Stimulated activated CD4-positive, alpha-beta T cell treated with anti-CD3 and anti-CD28 coated beads, Interleukin-15, amount 100 ng/mL, for 24 hours (primary cell): Measurements from ENCODE around the gene UBE2Q2.
"Not testable (repeated sequence)": the region's sequence is repeated elsewhere in the genome, so short reads cannot be mapped to it uniquely, and the experiment has no call there.

Experiments used
- DNase-seq: peaks from one replicate; pipeline ENCODE4 v3.0.0-alpha.2; 2020

UBE2Q2 gene

DNA sequence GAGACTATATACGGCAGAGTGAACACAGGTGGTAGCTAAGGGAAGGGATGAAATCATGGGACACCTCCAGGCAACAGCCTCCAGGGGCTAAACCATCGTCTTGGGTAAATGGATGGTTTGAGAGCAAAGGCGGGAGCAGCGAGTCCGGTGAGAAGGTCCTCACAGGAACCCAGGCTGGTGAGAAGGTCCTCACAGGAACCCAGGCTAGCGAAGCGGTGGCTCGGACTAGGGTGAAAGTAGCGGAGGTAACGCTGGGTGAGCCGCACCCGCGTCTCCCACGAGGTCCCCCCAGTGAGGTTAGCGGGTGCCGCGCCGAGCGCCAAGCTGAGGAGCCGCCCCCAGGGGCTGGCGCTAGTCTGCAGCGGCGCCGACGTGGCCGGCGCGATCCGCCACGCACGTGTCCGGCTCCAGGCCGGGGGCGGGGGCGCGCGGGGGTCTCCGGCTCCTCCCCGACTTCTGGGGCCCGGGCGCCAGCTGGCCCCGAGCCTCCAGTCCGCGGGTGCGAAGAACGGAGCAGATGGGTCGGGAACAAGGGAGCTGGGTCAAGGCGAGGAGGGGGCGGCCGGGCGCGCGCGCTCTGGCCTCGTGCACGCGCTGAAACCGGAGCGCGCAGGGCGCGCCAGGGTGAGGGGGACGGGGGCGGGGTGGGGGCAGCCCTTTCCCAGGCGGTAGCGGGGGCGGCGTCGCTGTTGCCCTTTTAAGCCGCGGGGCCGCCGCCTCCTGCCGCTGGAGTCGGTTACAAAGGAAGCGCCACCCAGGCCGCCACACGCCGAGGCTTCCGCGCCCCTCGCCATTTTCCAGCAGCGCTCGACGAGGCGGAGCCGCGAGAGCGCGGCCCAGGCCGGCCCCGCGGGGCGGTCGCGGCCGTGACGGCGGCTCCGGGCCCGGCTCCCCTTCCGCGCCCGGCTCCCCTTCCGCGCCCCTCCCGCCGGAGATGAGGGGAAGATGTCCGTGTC is at the start of gene UBE2Q2:
Gene UBE2Q2 (plus strand): TSS at position 726 of the 956 bp plus-strand sequence. CDS start 220 bp downstream, at position 946.
- DNase-seq = peak; percentile 83

DNA sequence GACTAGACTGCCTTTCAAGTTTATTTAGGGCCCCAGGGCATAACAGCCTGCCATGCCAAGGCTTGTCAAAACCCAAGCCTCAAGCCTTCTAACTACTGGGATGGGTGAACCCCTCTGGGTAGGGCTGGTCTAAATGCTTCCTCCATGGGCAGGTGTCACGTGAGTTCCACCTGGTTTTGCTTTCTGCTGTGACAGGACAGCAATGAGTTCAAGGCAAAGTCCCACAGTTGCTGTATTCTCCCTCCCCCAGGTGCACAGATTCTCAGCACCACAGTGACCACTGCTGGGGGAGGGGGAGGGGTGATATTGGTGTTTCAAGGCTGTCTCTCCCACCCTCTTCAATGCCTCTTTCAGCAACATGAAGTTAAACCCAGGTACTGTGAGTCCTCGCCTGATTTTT is 46.9 kb upstream of the UBE2Q2 start:
- DNase-seq = no peak

DNA sequence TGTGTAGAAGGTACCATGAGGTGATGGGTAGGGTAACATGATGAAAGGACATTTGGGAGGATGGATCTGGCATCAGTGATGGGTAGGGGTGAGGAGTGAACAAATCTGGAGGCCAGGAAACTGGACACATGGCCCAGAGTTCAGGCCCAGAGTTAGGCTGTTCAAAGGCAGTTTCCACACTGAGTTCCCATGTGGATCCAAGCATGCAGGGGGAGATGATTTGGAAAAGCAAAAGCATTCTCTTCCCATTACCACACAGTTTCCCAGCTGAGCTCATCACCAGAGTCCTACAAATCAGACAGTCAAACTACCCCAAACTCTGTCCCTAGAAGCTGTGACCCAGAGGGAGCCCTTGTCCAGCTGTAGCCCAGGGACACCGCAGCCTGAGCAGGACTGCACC is 46.1 kb upstream of the UBE2Q2 start:
- not testable (repeated sequence) for DNase-seq

DNA sequence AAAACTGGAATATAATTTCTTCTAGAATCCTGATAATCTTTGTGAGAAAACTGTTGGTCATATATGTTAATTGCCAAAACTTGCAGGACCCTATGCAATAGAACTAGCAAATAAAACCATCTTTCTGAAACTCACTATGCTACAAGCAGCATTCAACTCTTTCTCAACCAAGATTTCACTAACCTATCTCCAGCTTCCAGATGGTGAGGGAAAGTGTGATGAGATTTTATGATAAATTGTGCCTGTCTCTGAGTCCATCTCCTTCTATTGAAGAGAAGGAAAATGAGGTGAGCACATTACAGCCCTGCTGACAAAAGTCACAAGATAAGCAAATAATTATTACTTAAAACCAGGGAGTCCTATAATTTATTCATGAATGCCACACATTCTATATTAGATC is 44.1 kb upstream of the UBE2Q2 start:
- no peak for DNase-seq

DNA sequence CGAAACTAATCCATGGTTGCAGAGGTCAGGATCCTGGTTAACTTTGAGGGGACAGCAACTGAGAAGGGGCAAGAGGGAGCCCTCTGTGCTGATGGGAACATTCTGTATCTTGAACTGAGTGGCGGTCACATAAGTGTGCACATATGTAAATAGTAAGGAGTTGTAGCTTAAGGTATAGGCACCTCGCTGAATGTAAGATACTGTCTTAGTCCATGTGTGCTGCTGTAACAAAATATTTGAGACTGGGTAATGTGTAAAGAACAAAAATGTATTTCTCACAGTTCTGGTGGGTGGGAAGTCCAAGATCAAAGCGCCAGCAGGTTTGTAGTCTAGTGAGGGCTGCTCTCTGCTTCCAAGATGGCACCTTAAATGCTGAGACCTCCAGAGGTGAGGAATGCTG is 42.8 kb upstream of the UBE2Q2 start:
- not testable (repeated sequence) for DNase-seq

DNA sequence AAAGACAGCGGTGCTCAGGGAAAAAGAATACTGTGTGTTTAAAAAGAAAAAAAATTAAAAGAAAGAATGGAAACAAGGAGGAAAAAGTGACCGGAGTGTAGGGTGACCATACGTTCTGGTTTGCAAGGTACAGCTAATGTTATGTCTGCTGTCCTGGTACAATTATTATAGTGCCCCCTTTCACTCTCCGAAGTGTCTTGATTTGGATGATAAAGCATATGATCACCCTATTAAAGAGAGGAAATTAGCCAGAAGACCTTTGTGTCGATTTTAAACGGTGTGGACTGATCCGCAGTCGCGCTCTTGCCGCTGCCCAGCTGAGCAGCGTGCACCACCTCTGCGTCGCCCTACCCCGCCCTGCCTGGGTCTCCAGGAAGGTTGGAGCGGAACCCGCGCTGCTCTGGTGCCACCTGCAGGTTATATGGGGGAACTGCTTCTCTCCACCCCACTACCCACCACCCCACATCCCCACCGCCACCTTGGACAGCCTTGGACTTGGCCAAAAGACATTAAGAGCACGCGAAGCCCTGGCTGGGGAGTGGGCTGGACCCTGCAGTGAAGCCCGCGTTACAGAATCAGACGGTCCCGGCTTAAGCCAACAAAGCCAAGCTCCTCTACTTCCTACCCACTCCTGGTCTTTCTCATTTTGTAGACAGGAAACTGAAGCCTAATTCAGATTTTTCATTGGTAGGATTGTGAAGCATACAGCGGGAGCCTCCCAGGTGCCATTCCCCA is 41.2 kb upstream of the UBE2Q2 start:
- peak; percentile 86 for DNase-seq

DNA sequence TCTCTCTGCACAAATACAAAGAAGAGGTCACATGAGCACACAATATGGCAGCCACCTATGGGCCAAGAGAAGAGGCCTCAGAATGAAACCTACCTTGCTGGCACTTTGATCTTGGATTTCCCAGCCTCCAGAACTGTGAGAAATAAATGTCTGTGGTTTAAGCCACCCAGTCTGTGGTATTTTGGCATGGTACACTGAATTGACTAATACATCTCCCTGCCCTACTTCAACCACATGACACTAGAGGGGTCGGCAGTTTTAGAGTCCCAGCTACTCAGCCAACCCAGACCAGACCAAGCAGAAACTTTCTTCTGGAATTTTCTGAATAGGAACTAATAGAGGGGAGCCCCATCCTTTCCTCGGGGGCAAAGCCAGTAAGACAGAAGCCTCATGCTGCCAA is 35.8 kb upstream of the UBE2Q2 start:
- DNase-seq = not testable (repeated sequence)

DNA sequence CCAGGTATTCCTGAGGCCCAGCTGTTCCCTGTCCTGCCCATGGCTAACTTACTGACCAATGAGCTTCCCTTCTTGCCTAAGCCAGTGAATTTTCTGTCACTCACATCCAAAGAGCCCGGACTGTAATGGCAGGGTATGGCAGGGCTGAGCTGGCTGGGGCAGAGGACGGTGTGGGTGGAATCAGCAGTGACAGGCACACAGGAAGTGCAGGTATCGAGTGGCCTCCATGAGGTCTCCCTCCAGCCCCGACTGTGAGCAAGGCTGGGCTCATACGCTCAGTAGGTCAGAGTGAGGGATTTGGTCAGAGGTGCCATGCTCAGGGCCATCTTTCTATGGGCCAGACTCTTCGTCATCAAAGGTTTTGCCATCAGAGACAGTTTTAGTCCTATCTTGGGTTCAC is 35.2 kb upstream of the UBE2Q2 start:
- DNase-seq = not testable (repeated sequence)

DNA sequence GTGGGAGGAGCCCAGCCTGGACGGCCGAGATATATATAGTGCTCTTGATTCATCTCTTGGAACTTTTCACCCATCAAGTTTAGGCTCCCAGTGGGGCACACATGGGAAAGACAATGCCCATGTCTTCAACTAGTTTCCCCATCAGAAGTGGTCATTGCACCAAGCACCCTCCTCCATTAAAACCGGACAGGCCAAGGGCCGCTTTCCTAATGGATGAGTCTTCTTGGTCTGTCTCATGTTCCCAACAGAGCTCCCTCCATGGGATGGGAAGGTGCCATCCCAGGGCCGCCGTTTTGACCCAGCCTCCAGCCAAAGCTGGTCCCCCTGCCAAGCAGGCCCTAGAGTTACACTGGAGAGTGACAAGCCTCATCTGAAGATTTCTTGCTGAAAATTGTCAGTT is 34.7 kb upstream of the UBE2Q2 start:
- DNase-seq = no peak

DNA sequence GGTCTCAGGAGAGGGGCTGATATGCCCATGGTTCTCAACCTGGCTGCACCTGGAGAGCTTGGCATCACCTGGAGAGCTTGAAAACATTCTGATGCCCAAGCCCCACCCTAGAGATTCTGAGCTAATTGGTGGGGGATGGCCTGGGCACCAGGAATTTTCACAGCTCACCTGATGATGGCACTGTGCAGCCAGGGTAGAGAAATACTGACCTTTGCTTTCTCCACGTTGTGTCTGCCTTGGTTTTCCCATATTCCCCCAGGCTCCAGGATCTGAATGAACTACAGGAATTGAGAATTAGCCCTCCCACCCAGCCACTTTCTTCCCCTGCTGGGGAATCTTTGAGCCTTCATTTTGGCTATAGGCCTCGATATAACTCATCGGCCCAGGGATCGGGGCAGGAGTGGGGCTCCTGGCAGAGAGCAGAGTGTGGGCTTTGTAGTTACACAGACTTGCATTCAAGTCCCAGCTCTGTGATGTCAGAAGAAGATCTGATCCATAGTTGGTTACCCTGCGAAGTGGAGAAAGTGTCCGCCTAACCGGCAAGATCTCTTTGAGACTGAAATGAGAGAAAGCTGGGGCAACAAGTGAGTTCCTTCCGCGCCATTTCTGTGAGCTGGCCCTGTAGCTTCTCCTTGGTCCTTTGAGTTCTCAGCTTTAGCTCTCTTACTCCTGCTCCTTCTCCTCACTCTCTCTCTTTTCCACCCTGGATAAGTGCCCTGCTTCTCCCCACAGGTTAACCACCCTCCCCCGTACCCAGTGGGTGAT is 33.1 kb upstream of the UBE2Q2 start:
- peak; percentile 13 for DNase-seq

DNA sequence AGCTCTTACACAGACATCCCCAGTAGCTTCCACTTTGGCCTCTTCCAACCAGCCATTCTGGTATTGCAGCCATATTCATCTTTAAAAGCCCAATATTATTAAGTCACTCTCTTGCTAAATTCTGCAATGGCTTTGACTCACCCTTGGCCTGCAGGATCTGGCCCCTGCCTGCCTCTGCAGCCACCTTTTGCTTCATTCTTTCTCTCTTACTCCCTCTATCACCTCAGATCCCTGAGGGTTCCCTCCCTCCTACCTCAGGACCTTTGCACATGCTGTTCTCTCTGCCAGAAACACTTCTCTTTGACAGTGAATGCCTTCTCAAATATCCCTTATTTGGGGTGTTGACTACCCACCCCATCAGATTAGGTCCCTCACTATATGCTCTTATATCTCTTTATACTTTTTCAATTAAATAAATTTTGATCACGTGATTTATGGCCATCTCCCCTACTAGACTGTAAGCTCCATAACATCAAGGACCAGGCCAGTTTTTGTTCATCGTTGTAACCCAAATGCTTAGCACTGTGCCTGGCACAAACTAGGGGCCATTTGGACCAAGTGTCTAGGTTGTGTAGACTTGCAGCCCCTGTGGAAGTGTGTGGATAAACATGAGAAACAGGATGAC is 32.3 kb upstream of the UBE2Q2 start:
- no peak for DNase-seq

DNA sequence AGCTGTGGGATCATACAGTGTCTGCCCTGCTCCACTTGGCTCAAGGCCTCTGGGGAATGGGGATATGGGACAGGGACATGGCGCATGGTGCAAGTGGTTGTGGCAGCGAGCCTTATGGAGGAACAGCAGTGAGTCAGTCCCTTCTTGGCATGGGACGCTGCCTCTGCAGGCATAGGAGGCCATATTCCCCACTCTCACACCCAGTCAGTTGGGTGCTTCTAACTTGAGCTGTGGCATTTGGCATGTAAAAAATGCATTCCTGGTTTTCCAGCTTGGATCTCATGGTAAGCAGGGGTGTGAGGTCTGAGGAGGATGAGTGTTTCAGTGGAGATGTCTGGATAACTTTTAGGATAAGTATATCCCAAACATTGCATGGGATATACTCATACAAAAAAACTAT is 31.6 kb upstream of the UBE2Q2 start:
- no peak for DNase-seq

DNA sequence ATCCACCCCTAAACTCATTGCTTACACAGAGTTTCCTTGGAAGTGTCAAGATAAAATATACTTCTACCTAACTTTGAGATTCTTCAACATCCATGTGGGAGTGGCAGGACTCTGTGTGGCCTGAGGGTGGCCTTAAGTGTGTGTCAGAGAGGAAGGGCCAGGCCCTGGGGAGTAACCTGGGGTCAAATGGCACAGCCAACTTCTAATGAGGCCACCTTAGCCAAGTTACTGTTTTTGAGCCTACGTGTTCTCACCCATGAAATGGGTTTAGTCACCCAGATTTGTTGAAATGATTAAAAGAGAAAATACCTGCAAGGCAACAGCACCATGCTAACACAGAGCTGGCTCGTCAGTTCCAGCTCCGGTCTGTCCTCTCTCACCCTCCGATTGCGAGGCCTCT is 28.5 kb upstream of the UBE2Q2 start:
- no peak for DNase-seq

DNA sequence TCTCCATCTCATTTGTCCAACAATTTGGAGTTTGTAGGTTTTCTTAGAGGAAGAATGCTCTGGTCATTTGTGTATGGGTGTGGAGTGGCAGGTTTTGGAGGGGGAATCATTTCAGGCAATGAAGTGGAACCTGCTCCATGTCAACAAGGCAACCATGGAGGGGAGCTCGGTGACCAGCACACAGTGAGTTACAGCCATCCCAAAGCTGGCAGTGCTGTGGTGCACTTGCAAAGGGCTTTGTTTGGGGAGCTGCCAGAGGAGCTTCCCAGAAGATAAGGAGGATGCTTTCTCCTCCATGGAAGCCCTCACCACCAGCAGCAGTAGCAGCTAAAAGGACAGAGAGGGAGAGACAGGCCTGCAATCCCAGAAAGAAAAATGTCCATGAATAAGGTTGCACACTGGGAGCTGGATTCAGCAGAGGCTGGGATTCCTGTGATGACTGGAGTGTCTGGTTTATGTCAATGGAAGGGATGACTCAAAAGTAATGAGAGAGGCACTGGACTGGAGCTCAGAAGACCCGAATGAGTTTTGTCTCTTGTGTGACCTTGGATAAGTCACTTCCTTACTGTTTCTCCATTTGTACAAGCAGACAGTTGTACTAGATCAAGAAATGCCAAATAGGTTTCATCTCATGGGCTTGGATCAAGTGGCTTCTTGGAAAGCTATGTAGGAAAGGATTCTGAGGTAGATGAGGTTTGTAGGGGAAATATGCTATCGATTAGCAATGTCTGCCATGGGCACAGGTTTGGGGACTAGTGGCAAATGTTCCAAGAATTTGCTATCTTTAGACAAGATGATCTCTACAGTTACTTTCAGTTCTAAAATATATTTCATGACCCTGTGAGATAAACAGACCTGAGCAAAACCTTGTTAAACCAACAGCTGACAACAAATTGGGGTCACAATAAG is 27.2 kb upstream of the UBE2Q2 start:
- DNase-seq = no peak

DNA sequence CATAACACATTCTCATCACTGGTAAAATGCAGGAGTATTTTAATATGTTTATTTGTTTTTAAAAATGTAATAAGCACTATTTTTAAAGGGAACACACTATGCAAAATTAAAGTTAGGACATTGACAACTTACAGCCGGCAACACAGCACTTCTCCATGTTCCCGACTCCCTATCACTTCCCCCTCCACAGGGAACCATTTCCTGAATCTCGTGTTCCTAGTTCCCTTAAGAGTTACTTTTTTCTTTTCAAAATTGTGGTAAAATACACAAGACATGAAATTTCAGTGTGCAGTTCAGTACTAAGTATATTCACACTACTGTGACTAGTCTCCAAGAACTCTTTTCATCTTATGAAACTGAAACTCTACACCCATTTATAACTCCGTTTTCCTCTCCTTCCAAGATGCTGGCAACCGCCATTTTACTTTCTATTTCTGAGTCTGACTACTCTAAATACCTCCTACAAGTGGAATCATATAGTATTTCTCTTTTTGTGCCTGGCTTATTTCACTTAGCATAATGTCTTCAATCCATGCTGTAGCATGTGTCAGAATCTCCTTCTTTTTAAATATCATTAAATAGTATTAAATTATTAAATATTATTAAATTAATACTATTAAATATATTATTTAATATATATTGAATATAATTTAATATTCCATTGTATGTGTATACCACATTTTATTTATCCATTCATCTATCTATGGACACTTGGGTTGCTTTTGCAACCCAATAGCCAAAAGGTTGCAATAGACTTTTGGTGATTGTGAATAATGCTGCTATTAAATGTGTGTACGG is 25.9 kb upstream of the UBE2Q2 start:
- DNase-seq = no peak

DNA sequence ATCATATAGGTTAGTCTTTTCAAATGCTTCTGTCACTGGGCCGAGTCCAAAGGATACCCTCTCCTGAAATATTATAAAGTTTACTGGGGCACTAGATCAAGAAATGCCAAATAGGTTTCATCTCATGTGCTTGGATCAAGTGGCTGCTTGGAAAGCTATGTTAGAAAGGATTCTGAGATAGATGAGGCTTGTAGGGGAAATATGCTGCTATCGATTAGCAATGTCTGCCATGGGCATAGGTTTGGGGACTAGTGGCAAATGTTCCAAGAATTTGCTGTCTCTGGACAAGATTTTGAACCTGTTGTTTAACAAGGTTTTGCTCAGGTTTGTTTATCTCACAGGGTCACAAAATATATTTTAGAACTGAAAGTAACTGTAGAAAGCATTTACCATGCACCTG is 23.0 kb upstream of the UBE2Q2 start:
- no peak for DNase-seq

DNA sequence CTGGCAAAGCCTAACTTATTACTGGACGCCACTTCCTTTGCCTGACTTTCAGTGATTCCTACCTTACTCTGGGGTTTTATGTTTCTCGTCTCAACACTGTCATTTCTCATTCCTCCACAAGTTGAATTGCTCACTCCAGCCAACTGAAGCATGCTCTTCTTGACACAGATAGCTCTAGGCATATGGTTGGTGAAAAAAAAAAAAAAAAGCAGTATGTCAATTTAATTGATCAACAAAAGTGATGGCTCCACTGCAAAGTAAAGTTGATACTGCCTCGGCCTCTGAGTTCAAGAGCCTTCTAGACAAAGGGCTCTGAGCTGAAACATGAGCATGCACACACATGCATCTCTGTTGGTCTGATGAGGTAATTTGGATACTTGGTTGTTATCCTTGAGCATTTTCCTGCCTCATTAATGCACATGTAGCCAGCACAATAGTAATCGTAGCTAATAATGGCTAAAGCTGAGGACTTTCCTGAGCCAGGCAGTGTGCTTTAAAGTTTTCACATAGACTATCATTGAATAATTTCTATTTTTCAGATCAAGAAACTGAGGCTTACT is 21.4 kb upstream of the UBE2Q2 start:
- no peak for DNase-seq

DNA sequence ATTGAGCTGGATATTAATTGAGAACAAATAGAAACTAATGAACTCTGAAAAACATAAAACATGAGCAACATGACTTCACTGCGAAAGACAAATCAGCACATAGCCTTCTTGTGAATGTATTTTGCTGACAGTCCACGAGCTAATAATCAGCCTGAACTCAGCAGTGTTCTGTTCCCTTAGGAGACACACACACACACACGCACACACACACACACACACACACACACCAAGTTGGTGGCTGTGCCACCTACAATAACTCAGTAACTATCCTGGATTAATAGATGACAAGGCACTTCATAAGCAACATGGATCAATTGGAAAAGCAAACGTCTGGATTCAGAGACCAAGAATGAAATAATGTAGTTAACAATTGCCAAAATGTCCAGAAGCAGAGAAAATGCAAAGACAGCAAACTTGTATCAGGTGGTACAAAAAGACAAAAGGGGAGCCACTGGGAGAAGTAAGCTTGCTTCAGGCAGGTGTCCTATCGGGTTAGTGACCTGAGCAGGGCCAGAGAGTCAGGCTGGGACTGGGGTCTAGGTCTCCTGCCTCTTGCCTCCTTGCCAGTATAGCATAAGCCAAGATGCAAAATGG is 20.5 kb upstream of the UBE2Q2 start:
- DNase-seq = no peak

DNA sequence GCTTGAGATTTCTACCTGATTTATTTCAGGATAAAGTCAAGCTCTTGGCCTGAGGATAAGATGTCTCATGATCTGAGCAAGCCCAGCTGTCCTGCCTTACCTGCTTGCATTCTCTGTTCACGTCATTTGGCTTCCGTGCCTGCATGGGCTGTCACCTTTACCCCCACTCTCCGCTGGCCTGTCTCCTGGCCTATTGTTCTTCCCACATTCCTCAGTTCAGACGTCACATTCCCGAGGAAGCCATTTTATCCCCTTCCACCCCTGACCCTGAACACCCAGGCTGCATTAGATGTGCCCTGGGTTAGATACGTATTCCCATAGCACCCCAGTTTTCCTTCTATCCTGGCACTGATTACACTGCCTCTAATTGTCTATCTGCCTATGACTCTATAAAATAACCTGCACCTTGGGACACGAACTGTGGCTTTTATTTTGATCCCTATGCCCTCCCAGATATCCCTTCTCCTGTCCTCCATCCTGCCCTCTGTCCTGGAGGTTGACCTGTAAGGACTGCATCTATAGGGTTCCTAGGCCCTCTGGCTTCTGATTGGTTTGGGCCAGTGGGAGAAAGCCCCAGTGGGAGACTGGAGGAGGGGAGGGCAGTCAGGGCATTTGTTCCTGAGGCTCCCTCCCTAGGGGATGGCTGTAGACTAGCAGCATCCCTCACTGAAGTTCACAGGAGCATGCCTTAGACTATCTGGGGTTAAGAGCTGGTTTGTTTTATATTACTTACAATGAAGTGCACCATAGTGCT is 19.2 kb upstream of the UBE2Q2 start:
- DNase-seq = no peak
